CD4-positive, alpha-beta T cell treated with Interleukin-15 for 4 hours (primary cell): ENCODE data around the gene SRPX.

Source experiments
- DNase-seq: peaks from one replicate; pipeline ENCODE4 v3.0.0-alpha.2; 2020; ENCODE audit warnings: low spot score

Gene SRPX

DNA sequence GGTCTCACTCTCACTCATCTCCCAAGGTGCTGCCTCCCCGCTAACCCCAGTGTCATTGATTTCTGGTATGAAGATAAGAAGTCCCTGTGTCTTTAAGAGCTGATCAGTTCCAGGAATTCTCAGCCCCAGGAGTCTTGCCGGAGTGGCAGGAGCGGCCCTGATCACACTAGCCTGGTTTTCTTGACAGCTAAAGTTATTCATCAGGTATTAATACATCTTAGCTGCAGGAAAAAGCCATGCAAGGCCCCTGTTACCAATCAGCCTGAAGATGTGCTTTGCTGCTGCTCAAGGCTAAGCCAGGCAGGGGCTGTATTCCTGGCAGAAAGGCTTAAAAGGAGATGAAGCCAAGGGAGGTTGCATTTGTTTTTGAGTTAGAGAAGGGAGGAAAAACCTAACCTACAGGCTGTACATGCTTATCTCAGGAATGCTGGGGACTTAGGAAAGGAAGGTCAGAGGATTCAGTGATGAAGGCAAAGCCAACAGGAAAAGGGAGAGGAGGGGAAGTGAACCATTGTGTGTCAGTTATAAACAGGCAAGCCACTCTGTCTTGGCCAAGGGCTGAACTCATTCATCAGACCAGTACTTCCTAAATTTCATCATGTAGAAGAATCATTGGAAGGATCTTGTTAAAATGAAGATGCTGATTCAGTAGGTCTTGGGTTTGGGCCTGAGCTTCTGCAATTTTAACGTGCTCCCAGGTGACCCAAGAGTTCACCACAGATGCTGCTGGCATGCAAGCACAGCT is 8.6 kb downstream of the SRPX start:
- DNase-seq: no peak

DNA sequence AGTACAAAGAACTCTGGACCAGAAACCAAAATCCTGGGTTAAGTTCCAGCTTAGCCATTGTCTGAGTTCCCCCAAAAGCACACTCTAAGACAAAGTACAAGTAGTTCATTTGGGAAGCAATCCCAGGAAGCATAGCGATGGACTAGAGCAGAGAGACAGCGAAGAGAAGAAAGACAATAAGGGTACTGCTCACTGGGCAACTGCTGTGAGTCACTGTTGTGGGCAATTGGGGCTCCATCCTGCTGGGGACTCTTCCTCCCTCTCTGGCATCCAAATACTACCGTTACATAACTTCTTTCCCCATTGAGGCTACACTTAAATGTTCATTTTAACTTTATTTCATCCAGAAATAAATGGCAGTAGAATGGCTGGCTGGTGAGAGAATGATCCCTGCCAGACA is 14.1 kb downstream of the SRPX start:
- DNase-seq: no peak

- DNase-seq: no peak
These were observed 14.6 kb downstream of the SRPX start for GRCh38 chrX:38206036-38206435.

DNA sequence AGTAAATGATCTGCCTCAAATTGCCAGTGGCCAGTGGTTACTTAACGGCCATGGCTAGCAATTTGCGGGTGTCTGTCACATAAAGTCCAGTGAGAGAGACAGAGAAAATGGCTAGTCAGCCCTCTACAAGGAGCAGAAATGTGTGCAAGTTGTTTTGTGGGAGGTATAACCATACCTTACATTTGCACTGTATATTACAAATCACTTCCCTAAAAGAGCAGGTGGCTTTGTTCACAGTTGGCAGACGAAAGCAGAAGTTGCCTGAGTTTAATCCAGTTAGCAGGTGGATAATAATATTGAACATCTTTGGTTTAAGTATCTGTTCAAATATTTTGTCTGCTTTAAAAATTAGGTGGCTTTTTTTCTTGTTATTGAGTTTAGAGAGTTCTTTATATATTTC is 15.6 kb downstream of the SRPX start:
- DNase-seq: no peak

GRCh38 chrX:38192007-38192810 is 28.5 kb downstream of the SRPX start:
- no peak for DNase-seq

DNA sequence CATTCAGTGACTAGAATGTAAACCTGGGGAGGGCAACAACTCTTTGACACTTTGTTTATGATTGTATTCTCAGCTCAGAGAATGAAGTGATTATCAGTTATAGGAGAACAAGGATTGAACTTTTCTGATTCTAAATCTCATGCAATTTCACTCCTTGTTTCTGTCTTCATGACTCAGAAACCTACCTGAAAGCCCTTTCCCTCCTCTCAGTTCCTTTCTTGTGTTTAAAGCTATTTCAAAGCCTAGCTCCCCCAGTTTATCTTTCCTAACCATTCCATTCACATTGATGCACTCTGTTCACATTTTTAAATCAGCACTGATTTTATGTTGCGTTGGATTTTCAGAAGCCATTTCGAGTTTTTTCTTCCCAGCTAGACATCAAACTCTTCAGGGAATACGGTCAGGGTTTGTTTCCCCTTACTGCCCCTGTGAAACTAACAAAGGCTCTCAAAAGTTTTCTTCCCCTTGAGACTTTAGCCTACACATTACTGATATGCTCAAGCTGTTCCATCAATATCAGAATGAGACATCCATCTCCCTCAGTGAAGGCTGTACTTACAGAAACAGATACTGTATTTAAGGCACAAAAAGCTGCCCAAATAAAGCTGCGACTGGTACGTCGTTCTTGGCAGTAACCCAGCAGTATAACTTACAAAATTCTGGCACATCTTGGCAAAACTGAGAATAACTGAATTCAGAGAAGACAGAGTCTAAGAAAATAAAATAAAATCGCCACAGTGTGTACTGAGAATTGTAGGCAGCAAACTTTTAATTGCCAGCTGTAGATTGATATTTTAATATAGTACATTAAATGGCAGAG is 31.0 kb downstream of the SRPX start:
- DNase-seq: no peak

DNA sequence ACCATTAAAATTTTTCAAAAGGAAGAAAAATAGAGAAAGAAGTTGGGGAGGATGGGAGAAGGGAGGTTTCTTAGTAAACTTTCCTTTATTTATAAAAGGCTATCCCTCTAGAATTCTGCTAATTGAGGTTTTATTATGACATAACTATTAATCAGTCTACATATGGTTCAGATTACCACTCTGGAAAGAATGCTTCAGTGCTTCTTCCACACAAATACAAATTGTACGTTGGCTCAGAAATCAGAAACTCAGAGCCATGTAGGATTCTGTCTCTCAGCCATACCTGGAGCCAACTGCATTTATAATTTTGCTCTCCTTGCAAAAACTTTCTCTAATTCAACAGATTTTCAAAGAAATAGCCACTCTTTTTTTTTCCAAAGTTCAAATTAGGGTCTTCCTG is 37.1 kb downstream of the SRPX start:
- DNase-seq: no peak

- DNase-seq: no peak
These were observed 39.3 kb downstream of the SRPX start for GRCh38 chrX:38181357-38181756.

- DNase-seq: no peak
These were observed 42.3 kb downstream of the SRPX start for GRCh38 chrX:38178396-38178795.

GRCh38 chrX:38175139-38175538 is 45.5 kb downstream of the SRPX start:
- no peak for DNase-seq

DNA sequence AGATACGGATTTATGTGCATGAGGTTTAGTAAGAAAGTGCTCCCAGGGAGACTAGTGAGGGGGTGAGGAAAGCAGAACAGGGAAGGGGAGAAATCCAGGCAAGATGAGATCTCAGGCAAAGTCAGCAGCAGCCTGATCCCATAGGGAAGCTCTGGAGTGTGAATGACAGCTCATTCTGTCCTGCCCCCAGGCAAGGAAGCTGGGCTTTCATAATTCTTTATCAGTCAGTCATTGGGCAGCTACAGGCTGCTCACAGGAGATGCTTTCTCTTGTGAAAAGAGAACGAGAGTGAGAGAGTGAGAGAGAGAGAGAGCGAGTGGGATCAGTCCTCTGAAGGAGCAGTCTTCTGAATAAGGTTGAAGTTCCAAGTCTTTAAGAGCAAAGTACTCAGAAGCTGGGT is 48.1 kb downstream of the SRPX start:
- DNase-seq: no peak

- no peak for DNase-seq
These were observed 50.1 kb downstream of the SRPX start for GRCh38 chrX:38170556-38170955.

DNA sequence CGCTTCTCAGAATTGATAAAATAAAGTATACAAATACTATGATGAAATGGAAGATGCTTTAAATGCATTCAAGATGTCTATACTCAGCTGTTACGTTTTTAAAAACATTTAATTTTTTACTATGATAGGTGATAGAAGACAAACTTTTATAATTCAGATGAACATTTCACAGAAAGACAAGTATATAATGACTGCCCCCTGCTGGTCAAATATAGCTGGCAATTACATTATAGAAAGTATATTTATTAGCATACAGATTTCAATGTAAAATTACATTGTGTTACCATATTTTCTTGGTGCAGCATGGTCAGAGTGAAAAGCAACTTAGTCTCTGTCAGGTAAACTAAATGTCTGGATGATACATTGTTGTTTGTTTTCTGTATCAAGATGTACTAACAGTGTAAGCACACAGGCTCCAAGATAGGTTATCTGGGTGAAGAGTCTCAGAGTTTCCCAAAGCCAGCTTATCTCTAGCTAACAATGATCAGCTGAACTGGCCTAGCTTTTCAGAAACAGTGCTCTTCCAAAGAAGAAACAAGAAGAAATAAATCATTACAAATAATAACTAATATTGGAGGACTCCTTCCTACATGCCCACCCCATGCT is 54.1 kb downstream of the SRPX start:
- peak; percentile 20 for DNase-seq

- DNase-seq: no peak
These were observed 55.6 kb downstream of the SRPX start for GRCh38 chrX:38165023-38165422.

DNA sequence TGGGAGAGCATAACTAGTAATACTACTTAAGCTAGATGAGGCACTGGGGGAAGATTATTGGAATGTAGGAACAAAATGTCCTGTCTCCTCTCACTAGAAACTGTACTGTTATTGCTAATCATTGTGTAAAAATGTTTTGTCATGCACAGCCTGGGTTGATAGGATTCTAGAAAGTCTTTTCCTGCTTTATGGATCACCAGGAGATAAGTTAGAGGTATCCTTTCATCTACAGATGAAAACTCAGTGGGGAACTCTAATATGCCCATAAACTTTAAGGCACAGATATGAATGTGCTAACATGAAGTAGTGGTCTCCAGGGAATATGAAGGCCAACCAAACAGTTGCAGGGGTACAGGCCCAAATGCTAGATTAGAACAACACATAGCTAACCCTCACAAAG is 57.5 kb downstream of the SRPX start:
- DNase-seq: no peak

GRCh38 chrX:38156838-38157237 is 63.8 kb downstream of the SRPX start:
- no peak for DNase-seq

DNA sequence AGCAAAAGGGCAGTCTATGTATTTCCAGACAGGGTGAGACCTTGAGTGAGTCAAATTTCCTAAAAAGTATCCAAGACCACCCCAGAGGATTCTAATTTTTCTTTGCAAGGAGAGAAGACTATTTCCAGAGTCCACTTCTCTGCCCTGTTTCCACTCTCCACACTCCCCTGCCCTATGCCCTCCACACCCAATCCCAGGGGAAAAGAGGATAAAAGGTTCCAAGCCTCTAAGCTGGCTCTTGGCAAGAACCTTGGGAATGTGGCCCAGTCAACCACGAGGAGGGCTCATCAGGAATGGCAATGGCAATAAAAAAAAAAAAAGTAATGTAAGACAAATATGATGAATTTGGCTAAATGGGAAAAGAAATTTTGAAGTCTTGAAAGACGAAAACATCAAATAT is 65.9 kb downstream of the SRPX start:
- DNase-seq: no peak

- DNase-seq: no peak
These were observed 66.3 kb downstream of the SRPX start for GRCh38 chrX:38154340-38154739.

- DNase-seq: no peak
These were observed 69.2 kb downstream of the SRPX start for GRCh38 chrX:38151441-38151840.

- no peak for DNase-seq
These were observed 69.7 kb downstream of the SRPX start for GRCh38 chrX:38150993-38151392.

DNA sequence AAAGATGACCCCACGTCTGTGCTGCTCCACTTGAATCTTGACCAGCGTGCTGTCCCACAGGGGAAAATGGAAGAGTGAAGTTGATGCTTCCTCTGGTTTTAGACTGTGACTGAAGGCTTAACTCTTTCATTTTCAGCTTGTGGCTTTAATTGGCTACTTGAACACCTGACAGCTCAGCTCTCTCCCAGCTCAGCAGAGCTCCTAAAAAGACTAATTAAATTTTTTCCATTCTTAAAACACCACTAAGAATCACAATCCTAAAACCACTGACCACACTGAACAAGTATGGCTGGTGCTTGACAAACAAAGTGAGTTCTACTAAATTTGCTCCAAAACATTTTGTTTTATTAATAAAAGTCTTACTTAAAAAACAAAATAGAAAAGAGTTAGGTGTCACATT is 71.7 kb downstream of the SRPX start:
- DNase-seq: no peak

DNA sequence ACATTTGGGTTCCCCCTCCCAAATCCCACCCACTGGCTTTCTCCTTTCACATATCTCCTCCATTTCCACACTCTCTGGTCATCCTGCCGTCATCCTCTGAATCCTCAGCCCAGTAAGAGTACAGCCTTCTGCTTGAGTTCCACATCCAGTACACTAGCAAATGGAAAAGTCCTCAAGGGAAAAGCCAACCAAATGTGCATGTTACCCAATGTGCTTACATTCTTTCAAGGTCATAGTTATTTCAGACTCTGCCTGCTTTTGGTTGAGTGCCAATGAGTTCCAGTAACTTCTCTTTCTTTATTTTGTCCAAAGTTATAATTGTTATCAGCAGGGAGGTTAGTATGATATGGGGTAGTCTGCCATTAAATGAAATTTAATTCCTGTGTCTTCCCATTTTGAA is 78.1 kb downstream of the SRPX start:
- no peak for DNase-seq
